Activated CD4-positive, CD25-positive, alpha-beta regulatory T cell (primary cell): ENCODE measurements around the gene HTR1D.
"Not testable (repeated sequence)": the region's sequence is repeated elsewhere in the genome, so short reads cannot be mapped to it uniquely, and the experiment has no call there.

ENCODE experiments used
- DNase-seq, 4 experiments: peaks; one replicate each; lab custom pipeline; 2025; lab: John Stamatoyannopoulos, UW

The HTR1D gene

DNA sequence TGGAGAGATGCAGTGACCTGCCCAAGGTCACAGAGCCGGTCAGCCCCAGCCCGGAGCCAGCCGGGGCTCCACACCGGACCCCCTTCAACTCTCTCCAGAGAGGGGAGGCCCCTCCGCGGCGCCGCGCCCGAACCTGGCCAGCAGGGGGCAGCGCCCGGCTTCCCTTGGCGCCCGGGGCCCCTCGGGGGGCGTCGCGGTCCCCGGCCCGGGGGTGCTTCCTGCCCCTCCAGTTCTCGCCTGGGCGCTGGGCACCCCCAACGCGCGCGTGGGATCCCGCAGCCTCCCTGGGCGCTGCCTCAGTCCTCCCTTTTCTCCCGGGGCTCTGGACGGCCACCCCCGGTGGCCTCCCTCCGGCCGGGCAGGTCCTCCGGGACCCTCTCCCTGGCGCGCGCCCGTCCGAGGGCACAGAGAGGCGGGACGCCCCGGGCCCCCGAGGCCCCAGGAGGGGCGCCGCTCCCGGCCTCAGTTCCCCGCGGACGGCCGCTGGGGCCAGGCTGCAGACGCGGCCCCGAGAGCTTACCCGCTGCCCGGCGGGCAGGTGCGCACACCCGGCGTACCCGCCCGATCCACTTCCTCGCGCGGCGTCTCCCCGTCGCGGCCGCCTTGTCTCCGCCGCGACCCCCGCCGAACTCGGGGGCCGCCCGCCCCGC is 406 bp downstream of the HTR1D start:
- DNase-seq, result peak in 1 of 4 experiments; percentile 7

GRCh38 chr1:23215751-23216449 is 1.4 kb downstream of the HTR1D start:
- no peak for DNase-seq

- no peak for DNase-seq
Observed at GRCh38 chr1:23215291-23215690, 2.0 kb downstream of the HTR1D start.

DNA sequence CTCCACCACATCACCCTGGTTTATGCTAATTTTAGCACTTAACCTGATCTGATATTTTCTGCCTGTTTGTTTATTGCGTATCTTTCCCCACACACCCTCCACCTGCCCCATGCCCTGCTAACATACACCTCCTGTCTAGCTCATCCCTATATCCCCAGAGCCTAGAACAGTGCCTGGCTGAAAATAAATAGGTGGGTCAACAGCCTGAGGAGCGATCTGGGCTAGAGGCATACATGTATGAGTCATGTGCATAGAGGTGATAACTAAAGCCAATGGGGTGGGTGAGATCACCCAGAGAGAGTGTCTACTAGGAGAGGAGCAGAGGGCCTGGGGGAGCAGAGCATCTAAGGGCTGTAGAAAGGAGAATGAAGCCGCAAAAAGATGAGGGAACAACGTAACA is 2.7 kb downstream of the HTR1D start:
- DNase-seq, result no peak

DNA sequence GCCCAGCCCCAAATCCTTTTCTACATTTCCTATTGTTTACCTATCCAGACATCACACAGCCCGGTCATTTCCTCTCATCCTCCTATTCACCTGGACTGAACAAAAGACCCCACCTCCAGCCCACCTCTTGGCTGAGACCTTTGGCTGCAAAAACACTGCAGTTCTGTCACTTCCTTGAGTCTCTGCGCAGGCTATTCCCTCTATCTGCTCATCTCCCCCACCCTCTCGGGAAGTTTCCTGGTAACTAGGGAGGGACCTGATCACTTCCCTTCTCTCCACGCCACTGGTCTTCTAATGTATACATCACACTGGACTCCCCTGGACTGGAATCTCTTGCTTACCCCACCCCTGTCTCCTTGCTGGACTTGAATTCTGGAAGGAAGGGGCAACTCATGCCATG is 5.3 kb downstream of the HTR1D start:
- no peak for DNase-seq

GRCh38 chr1:23210963-23211362 is 6.3 kb downstream of the HTR1D start:
- no peak for DNase-seq

DNA sequence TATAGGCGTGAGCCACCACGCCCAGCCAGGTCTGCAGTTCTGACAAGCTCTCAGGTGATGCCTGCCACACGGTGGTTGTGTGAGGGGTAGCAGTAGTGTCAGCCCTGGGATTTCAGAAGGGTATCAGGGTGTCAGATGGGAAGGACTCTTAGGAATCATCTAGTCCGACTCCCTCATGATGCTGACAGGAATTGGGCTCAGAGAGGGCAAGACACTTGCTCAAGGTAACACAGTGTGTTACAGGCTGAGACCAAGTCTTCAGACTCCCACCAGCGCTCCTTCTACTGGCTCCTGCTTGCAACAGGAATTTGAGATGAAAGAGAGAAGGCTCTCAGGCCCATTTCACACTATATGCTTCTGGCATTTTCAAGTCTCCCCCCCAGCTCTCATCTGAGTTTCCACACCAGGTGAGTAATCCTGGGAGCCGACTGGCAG is 6.9 kb downstream of the HTR1D start:
- DNase-seq, result no peak

- no peak for DNase-seq
Observed at GRCh38 chr1:23209770-23210169, 7.5 kb downstream of the HTR1D start.

DNA sequence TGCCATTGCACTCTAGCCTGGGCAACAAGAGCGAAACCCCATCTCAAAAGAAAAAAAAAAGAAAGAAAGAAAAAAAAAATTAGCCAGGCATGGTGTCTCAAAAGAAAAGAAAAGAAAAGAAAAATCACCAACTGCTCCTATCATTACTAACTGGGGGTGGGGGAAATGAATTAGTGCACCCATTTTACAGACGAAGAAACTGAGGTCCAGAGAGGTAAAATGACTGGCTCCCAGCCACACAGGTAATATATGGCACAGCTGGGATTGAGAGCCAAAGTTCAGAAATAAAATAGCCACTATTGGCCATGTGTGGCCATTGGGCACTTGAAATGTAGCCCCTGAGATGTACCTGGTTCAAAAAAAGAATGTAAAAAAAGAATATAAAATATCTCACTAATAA is 8.8 kb downstream of the HTR1D start:
- no peak for DNase-seq

GRCh38 chr1:23207733-23208132 is 9.6 kb downstream of the HTR1D start:
- not testable (repeated sequence) for DNase-seq

GRCh38 chr1:23202263-23202749 is 15.0 kb downstream of the HTR1D start:
- DNase-seq, result no peak

DNA sequence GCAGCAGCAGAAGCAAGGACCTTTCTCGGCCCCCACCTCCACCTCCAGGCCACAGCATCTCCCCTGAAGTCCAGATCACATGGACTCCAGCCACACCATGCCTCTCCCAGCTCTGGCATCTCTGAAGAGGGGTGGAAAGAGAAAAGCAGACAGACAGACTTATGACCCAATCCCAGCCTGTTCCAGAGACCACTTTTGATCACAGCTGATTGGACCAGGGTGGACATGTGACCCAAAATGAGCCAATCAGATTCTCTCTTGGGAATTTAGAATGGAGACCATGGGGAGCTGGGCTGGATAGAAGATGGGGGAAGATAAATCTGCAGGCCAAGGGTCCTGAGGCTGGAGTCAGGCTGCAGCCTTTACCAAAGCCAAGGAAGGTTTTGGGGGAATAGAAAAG is 16.4 kb downstream of the HTR1D start:
- DNase-seq, result no peak

GRCh38 chr1:23198373-23198772 is 18.9 kb downstream of the HTR1D start:
- DNase-seq, result no peak

DNA sequence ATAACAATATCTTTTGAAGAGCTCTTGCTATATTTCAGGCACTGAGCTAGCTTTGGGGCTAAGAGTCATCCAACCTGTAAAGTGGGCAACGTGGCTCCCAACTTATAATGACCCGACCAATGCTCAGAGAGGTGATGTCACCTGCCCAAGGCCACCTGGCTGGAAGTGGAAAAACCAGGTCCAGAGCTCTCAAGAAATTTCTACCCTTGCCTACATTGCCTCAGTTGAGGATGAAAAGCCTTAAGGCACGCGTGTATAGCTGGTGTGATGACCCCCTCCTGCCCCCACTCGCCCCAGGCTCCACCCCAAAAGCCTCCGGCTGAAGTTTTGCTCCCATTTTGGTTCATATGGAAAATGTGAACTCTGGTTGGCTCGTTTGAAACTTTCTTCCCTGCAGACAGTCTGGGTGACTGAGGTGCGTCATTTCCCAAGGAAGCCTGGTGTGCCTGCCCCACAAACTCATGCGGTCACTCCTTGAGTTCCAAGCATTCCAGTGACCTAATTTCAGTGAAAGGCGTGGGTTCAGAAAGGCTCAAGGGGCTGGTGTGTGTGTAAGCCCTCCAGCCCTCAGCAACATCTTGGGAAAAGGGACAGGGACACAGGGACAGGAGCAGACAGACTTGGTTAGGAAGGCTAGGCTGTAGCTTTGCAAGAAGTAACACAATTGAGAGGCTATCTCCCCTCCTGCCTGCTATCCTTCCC is 20.5 kb downstream of the HTR1D start:
- DNase-seq, result no peak

GRCh38 chr1:23194119-23194984 is 22.9 kb downstream of the HTR1D start:
- no peak for DNase-seq

DNA sequence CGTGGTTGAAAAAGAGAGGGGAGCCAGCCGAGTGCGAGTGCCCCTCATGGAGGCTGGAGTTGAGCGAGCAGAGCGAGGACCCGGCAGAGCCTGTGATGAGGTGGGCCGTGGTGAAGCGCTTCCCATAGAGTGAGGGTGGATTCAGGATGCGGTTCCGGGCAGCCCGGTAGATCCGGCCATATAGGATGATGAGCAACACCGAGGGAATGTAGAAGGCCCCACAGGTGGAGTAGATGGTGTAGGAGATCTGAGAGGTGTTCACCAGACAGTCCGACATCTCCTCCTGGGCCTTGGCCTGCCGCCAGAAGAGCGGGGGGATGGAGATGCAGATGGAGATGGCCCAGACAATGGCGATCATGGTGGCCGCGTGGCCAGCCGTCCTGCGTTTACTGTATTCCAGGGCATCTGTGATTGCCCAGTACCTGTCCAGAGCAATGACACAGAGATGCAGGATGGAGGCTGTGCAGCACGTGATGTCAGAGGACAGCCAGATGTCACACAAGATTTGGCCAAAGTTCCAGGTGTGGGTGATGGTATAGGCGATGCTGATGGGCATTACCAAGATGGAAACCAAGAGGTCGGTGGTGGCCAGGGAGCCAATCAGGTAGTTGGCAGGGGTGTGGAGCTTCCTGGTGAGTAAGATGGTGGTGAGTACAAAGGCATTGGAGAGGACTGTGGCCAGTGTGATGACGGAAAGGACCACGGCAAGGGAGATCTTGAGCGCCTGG is 23.7 kb downstream of the HTR1D start:
- no peak for DNase-seq

GRCh38 chr1:23191199-23191598 is 26.1 kb downstream of the HTR1D start:
- DNase-seq, result no peak

- DNase-seq, result not testable (repeated sequence)
Observed at GRCh38 chr1:23188936-23189452, 28.3 kb downstream of the HTR1D start.

DNA sequence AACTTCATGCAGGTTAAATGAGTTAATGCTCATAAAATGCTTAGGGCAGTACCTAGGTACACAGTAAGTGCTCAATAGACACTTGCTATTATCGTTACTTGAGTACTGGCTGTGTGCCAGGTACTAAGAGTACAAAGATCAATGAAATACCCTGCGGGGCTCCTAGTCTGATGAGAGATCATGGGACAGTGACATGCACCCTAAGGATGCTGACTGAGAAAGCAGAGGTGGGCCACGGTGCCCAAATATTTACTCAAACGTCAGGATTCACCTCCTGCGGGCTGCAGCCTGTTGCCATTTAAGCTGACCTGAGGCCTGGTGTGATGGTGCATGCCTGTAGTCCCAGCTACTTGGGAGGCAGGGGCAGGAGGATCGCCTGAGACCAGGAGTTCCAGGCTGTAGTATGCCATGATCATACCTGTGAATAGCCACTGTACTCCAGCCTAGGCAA is 28.8 kb downstream of the HTR1D start:
- DNase-seq, result no peak

- DNase-seq, result no peak
Observed at GRCh38 chr1:23187637-23188036, 29.7 kb downstream of the HTR1D start.

DNA sequence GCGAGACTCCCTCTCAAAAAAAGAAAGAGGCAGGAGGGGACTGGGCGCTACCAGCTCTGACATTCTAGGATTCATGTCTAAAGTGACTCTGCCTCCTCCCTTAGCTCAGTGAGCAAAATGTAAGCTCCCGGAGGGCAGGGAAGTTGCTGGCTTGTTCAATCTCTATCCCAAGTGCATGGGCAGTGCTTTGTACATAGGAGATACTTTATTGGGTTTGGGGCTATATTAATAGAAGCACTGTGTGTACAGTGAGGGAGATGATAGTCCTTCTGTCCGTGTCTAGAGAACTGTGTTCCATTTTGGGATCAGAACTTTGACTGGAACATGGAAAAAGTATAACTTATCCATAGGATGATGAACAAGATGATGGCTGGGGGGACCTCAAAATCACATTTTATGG is 31.9 kb downstream of the HTR1D start:
- DNase-seq, result no peak
